ENCODE data around the gene CFAP100. TPM values are rescaled to one million over a fixed set of nuclear protein-coding genes. Genes with fewer than 3 reads are reported as not detected.

Gene CFAP100
- total RNA-seq, 1 experiment from 2014 or later = not detected

DNA sequence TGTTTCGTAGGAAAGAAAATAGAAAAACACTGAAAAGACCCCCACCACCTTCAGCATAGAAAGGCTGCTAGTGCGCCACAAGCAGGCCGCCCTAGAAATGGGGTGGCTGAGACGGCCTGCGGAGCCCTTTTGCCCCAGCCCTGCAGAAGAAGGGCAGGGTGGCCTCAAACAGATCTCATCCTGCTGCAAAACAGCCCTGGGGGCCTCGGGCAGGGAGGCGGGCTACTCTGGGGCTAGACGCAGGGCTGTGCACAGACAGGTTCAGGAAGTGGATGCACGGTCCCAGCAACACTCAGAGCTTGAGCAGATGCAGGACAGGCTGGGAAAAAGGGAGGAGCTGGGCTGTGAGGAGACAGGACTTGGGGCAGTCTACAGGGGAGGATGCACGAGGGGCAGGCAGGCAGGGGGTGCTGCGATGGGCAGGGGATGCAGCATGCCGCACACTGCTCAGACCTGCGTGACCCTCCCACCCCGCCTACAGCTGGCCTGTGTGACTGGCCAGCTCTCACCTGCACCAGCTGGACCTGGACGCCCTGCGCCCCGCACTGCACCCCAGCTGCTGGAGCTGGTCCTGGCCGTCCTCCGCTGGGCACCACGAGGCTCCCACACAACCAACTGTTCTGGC lies 46.7 kb downstream of the CFAP100 start:
- Histone ChIP-seq H3K9me3 (ENCODE audit: control insufficient read depth in 1 of 2, insufficient read depth in 1 of 2, low read depth in 1 of 2, low read length in 2 of 2) (no peaks in the 10 kb centered on the region), H3K27ac (ENCODE audit: low read depth, low read length) (no peak overlapping the region), H3K4me3 (replicated peaks in 1 of 2; ENCODE audit: low read depth in 1 of 2, low read length in 2 of 2) (no peak overlapping the region), H4K20me1 (ENCODE audit: insufficient read depth) (no peaks in the 10 kb centered on the region), H3K36me3 (ENCODE audit: control insufficient read depth in 1 of 2, insufficient read depth in 2 of 2, low read length in 2 of 2) (peaks cover 0 to 7% of the 10 kb centered on the region in 2 experiments; a peak in 2 of 4 replicates), H2AFZ (ENCODE audit: low read depth, low read length, poor library complexity, severe bottlenecking) (no peak overlapping the region), H3K4me2 (ENCODE audit: low read length) (no peak overlapping the region), H3K9ac (ENCODE audit: low read length) (no peak overlapping the region), H3K9me2 (ENCODE audit: insufficient read depth) (no peaks in the 10 kb centered on the region), H3K79me2 (ENCODE audit: insufficient read depth, low read length) (no peaks in the 10 kb centered on the region), H3K27me3 (ENCODE audit: insufficient read depth, low read length) (no peaks in the 10 kb centered on the region), H3K4me1 (ENCODE audit: control insufficient read depth in 1 of 2, insufficient read depth in 2 of 2, low read length in 2 of 2) (no peaks in the 10 kb centered on the region)
- BruUV-seq (replicated peaks) = no TSS peak
- DNase-seq (ENCODE audit: low read depth, low spot score) (no peak), ATAC-seq (no peak)
- intact Hi-C loops (cut with micrococcal nuclease) = no loop called here
- no peak for TF ChIP-seq RAD21 (IDR thresholded peaks at IDR 0.05; ENCODE audit: low read depth)
- TF ChIP-seq ZNF274 (IDR thresholded peaks at IDR 0.05; ENCODE audit: low read depth, low read length) = no peak
- TF ChIP-seq EZH2 (IDR thresholded peaks at IDR 0.05) = no peak
- POLR2A ChIA-PET = no interaction called here
- CTCF ChIA-PET = no interaction called here
- RAD21 ChIA-PET (ENCODE audit: low non-redundant PET in 1 of 2, low total read pairs in 2 of 2, uncharacterized antibody in 2 of 2, unreplicated experiment in 2 of 2) = interaction anchor here in 1 of 2 experiments (0.7 kb wide), 1 partner anchor 53 kb away, joined by 3 read pairs; no protein-coding TSS in a partner anchor

DNA sequence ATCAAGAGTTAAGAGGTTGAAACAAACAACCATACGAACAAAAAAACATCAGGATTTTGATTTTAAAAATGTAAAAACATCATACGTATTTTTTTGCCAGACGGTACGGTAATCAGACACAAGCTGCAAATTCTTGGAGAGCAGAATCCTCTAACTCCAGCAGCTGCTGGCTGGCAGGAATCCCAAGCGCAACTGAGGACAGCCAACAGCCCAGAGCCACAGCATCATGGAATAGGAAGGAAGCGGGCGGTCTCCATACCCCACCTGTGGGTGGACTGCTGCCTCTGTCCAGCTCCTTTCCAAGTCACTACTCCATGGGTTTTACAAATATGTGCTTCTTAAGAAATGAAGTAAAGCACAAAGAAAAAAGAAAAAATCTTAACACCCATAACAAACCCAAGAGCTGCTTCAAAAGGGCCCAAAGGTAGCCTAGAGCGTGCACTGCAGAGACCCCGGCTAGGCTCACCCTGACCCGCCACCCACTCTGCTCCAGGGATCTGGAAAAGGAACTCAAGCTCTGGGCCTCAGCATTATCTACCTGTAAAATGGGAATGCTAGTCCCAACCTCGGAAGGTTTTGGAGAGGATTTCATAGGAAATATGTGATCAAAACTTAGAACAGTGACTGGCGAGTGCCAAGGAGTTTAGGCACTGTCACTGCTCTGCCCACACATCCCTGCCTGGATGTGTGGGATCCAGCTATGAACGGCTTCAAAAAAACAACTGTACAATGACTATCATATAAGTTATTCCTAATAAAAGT lies 47.6 kb downstream of the CFAP100 start:
- no peaks in the 10 kb centered on the region for H4K20me1 ChIP-seq (ENCODE audit: insufficient read depth)
- H3K4me3 ChIP-seq (replicated peaks in 1 of 2; ENCODE audit: low read depth in 1 of 2, low read length in 2 of 2) = no peak overlapping the region
- no peak overlapping the region for H2AFZ ChIP-seq (ENCODE audit: low read depth, low read length, poor library complexity, severe bottlenecking)
- H3K36me3 ChIP-seq (ENCODE audit: control insufficient read depth in 1 of 2, insufficient read depth in 2 of 2, low read length in 2 of 2) = peaks cover 0 to 7% of the 10 kb centered on the region in 2 experiments; a peak in 2 of 4 replicates
- no peaks in the 10 kb centered on the region for H3K4me1 ChIP-seq (ENCODE audit: control insufficient read depth in 1 of 2, insufficient read depth in 2 of 2, low read length in 2 of 2)
- ChIA-PET CTCF (no interaction called here), RAD21 (ENCODE audit: low non-redundant PET in 1 of 2, low total read pairs in 2 of 2, uncharacterized antibody in 2 of 2, unreplicated experiment in 2 of 2) (no interaction called here), POLR2A (no interaction called here)
- no peak overlapping the region for H3K9ac ChIP-seq (ENCODE audit: low read length)
- DNase-seq (ENCODE audit: low read depth, low spot score) (no peak), ATAC-seq (no peak)
- H3K27ac ChIP-seq (ENCODE audit: low read depth, low read length) = no peak overlapping the region
- no peaks in the 10 kb centered on the region for H3K9me3 ChIP-seq (ENCODE audit: control insufficient read depth in 1 of 2, insufficient read depth in 1 of 2, low read depth in 1 of 2, low read length in 2 of 2)
- no peak overlapping the region for H3K4me2 ChIP-seq (ENCODE audit: low read length)
- TF ChIP-seq ELF1 (IDR thresholded peaks at IDR 0.05; ENCODE audit: borderline replicate concordance, low read depth) (no peak), EGR1 (IDR thresholded peaks at IDR 0.05; ENCODE audit: low read depth) (no peak), EZH2 (IDR thresholded peaks at IDR 0.05) (no peak), YY1 (IDR thresholded peaks at IDR 0.05; ENCODE audit: extremely low read depth, insufficient replicate concordance, low read depth, low read length) (no peak), EZH2phosphoT487 (IDR thresholded peaks at IDR 0.05; ENCODE audit: borderline replicate concordance) (no peak)
- TF ChIP-seq, protein P1, sequence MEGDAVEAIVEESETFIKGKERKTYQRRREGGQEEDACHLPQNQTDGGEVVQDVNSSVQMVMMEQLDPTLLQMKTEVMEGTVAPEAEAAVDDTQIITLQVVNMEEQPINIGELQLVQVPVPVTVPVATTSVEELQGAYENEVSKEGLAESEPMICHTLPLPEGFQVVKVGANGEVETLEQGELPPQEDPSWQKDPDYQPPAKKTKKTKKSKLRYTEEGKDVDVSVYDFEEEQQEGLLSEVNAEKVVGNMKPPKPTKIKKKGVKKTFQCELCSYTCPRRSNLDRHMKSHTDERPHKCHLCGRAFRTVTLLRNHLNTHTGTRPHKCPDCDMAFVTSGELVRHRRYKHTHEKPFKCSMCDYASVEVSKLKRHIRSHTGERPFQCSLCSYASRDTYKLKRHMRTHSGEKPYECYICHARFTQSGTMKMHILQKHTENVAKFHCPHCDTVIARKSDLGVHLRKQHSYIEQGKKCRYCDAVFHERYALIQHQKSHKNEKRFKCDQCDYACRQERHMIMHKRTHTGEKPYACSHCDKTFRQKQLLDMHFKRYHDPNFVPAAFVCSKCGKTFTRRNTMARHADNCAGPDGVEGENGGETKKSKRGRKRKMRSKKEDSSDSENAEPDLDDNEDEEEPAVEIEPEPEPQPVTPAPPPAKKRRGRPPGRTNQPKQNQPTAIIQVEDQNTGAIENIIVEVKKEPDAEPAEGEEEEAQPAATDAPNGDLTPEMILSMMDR (IDR thresholded peaks at IDR 0.05 in 2 of 3, conservative IDR thresholded peaks at IDR 0.05 in 1 of 3; ENCODE audit: borderline replicate concordance in 1 of 3, insufficient read depth in 1 of 3, low read depth in 2 of 3, low read length in 2 of 3) = no peak
- no TSS peak for BruUV-seq (replicated peaks)
- H3K27me3 ChIP-seq (ENCODE audit: insufficient read depth, low read length) = no peaks in the 10 kb centered on the region
- no peaks in the 10 kb centered on the region for H3K9me2 ChIP-seq (ENCODE audit: insufficient read depth)
- H3K79me2 ChIP-seq (ENCODE audit: insufficient read depth, low read length) = no peaks in the 10 kb centered on the region
- intact Hi-C loops (cut with micrococcal nuclease) = no loop called here
